Glutamatergic neuron (in vitro differentiated cells): ENCODE results near the gene NELFE. TPM values are rescaled to one million over a fixed set of nuclear protein-coding genes. Genes with fewer than 3 reads are reported as not detected.

Experiments used
- DNase-seq: peaks from one replicate; pipeline ENCODE4 v3.0.0; 2022
- H3K27ac Mint-ChIP-seq: one replicate; pipeline ENCODE4 v1.8.0; 2020; ENCODE audit warnings: mild to moderate bottlenecking, mixed read lengths, inconsistent platforms; ENCODE audit not compliant: unreplicated experiment
- H3K27me3 Mint-ChIP-seq: one replicate; pipeline ENCODE4 v1.8.0; 2020; ENCODE audit warnings: mild to moderate bottlenecking, moderate library complexity, mixed read lengths, inconsistent platforms; ENCODE audit not compliant: unreplicated experiment
- H3K36me3 Mint-ChIP-seq: one replicate; pipeline ENCODE4 v1.8.0; 2020; ENCODE audit warnings: mild to moderate bottlenecking, mixed read lengths, inconsistent platforms; ENCODE audit not compliant: unreplicated experiment
- H3K4me1 Mint-ChIP-seq: one replicate; pipeline ENCODE4 v1.8.0; 2020; ENCODE audit warnings: mild to moderate bottlenecking, low read depth, mixed read lengths, inconsistent platforms; ENCODE audit not compliant: unreplicated experiment
- H3K4me3 Mint-ChIP-seq: one replicate; pipeline ENCODE4 v1.8.0; 2020; ENCODE audit warnings: mild to moderate bottlenecking, mixed read lengths, inconsistent platforms; ENCODE audit not compliant: unreplicated experiment
- H3K9me3 Mint-ChIP-seq: one replicate; pipeline ENCODE4 v1.8.0; 2020; ENCODE audit warnings: mild to moderate bottlenecking, moderate library complexity, mixed read lengths, inconsistent platforms; ENCODE audit not compliant: unreplicated experiment
- CTCF ChIP-seq: fragments of 200-600 bp; sonication (generic); IDR thresholded peaks from one replicate; pipeline ENCODE4 v1.5.0; 2021; ENCODE audit not compliant: partially characterized antibody, unreplicated experiment
- total RNA-seq: library from RNA; stranded (reverse); fragmentation: NEBNext Ultra II Directional; extraction: Animal tissue kit (Norgen Biotek cat#: 25700); gene quantifications from one replicate; pipeline ENCODE4 v1.2.1, GENCODE V29; 2021; ENCODE audit not compliant: unreplicated experiment

Gene NELFE
- total RNA-seq, 1 donor from 2014 or later, result 52.7 TPM

GRCh38 chr6:31961616-31962015, 2.8 kb upstream of the NELFE start:
- no peak for DNase-seq
- Mint-ChIP-seq H3K36me3 (no peaks in the 10 kb centered on the region), H3K27me3 (peaks cover 6% of the 10 kb centered on the region), H3K4me3 (peak overlapping the region; percentile 23), H3K27ac (no peak overlapping the region), H3K9me3 (peaks cover 10% of the 10 kb centered on the region), H3K4me1 (peaks cover 9% of the 10 kb centered on the region)
- TF ChIP-seq CTCF, result no peak

DNA sequence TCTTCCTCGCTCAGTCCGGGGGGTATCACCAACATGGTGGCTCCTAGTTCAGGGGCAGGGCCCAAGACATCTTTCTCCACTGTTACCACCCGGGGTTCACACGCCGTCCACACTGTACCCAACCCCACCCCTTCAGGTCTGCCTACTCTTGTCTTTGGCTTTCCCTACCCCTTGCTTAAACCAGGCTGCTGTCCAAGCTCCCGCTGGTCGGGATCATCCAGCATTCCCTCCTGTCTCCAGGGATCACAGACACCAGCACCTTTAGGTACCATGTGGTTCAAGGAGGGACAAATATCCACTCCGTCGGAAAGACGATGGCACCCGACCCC, 395 bp downstream of the NELFE start:
- Mint-ChIP-seq H3K36me3 (peaks cover 2% of the 10 kb centered on the region), H3K27ac (peak overlapping the region; percentile 87), H3K27me3 (peaks cover 6% of the 10 kb centered on the region), H3K4me3 (peak overlapping the region; percentile 99), H3K9me3 (peaks cover 9% of the 10 kb centered on the region), H3K4me1 (peaks cover 9% of the 10 kb centered on the region)
- TF ChIP-seq CTCF, result no peak
- DNase-seq, result no peak

DNA sequence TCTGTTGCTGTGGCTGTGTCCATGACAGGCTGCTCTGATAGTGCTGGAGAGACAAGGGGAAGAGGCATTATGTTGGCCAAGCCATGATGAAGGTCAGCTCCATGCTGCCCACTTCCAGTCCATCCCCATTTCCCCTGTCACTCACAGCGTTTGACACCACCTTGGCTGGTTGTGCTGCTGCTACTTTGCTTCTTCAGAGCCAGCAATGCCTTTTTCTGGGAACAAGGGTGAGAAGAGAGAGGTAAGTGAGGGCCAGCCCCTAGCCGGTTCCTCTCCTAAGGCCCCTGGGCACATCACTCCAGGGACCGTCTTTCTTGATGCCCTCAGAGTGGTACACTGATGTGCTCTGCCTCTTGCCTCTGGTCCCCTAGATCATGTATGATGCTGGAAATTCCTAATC, 2.0 kb downstream of the NELFE start:
- Mint-ChIP-seq H3K4me1 (peaks cover 9% of the 10 kb centered on the region), H3K27ac (no peak overlapping the region), H3K9me3 (peaks cover 6% of the 10 kb centered on the region), H3K36me3 (peaks cover 6% of the 10 kb centered on the region), H3K4me3 (no peak overlapping the region), H3K27me3 (peaks cover 6% of the 10 kb centered on the region)
- no peak for DNase-seq
- TF ChIP-seq CTCF, result no peak

- Mint-ChIP-seq H3K4me1 (peaks cover 5% of the 10 kb centered on the region), H3K27me3 (peaks cover 3% of the 10 kb centered on the region), H3K9me3 (peaks cover 6% of the 10 kb centered on the region), H3K27ac (no peak overlapping the region), H3K36me3 (peaks cover 6% of the 10 kb centered on the region), H3K4me3 (no peak overlapping the region)
- no peak for DNase-seq
- no peak for TF ChIP-seq CTCF
Observed at GRCh38 chr6:31954511-31954910, 4.3 kb downstream of the NELFE start.

- Mint-ChIP-seq H3K27me3 (no peaks in the 10 kb centered on the region), H3K4me3 (peak overlapping the region; percentile 27), H3K36me3 (peaks cover 6% of the 10 kb centered on the region), H3K9me3 (no peaks in the 10 kb centered on the region), H3K4me1 (peaks cover 2% of the 10 kb centered on the region), H3K27ac (no peak overlapping the region)
- DNase-seq, result no peak
- no peak for TF ChIP-seq CTCF
Observed at GRCh38 chr6:31952890-31953289, 5.9 kb downstream of the NELFE start.
